Stomach smooth muscle (tissue), 2 donors: ENCODE data around the gene RASA2.

Source experiments
- H3K27ac ChIP-seq: one replicate; pipeline ENCODE4 v1.7.0; 2013; ENCODE audit warnings: mild to moderate bottlenecking, low read length, inconsistent platforms
- H3K27me3 ChIP-seq, 2 donors: one replicate each; pipeline ENCODE4 v1.7.0; 2013; ENCODE audit warnings: low read length in 2 of 2; ENCODE audit not compliant: insufficient read depth in 2 of 2, control insufficient read depth in 1 of 2
- H3K36me3 ChIP-seq, 2 donors: one replicate each; pipeline ENCODE4 v1.7.0; 2013; ENCODE audit warnings: low read length in 2 of 2; ENCODE audit not compliant: control insufficient read depth in 2 of 2, insufficient read depth in 2 of 2
- H3K4me1 ChIP-seq: one replicate; pipeline ENCODE4 v1.7.0; 2013; ENCODE audit warnings: low read length; ENCODE audit not compliant: control insufficient read depth, insufficient read depth
- H3K4me3 ChIP-seq, 2 donors: one replicate each; pipeline ENCODE4 v1.7.0; 2013; ENCODE audit warnings: low read length in 2 of 2
- H3K9ac ChIP-seq, 2 donors: one replicate each; pipeline ENCODE4 v1.7.0; 2013; ENCODE audit warnings: low read length in 2 of 2, mild to moderate bottlenecking in 1 of 2
- H3K9me3 ChIP-seq, 2 donors: one replicate each; pipeline ENCODE4 v1.7.0; 2013; ENCODE audit warnings: low read length in 2 of 2; ENCODE audit not compliant: control insufficient read depth in 2 of 2
- donor health status: healthy.
- donor health status: Pancreatic carcinoma.

The RASA2 gene

GRCh38 chr3:141644931-141645330 lies 158.1 kb downstream of the RASA2 start:
- no peaks in the 10 kb centered on the region for H3K4me1 ChIP-seq
- no peaks in the 10 kb centered on the region for H3K9me3 ChIP-seq
- no peak overlapping the region for H3K27ac ChIP-seq
- H3K27me3 ChIP-seq: no peaks in the 10 kb centered on the region
- H3K4me3 ChIP-seq: no peak overlapping the region
- no peaks in the 10 kb centered on the region for H3K36me3 ChIP-seq
- no peak overlapping the region for H3K9ac ChIP-seq

DNA sequence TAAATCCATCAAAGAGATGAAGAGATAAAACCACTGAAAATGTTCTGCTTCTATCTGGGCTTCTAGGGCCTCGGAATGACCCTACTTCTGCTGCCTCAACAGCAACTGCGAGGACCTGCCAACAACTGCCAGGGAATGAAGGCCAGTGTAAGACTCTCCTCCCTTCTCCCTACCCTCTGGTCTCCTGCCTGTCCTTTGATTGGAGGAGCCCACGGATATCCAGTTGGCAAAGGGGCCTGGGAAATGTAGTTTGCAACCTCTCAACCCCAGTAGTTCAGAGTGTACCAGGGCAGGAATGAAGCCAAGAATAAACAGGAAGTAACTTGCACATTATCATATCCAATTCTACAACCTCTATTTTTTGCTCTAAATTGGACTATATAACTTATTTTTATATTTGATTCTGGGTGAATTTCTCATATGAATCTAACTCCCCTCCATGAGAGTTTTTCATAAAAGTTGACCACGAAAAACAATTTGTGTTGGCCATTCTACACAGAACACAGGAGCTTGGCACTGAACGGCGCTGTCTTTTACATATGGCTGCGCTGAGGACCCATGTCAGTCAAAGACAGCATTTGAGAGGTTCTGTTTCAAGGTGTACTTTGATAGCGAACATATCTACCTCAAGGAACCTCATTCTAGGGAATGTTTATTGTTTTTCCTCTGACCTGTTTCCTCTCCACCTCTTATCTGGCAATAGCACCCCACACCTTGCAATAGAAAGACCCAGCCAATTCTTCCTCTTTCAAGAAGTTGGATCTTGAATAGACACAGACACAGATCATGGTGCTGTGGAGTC lies 160.1 kb downstream of the RASA2 start:
- Histone ChIP-seq H3K36me3 (no peaks in the 10 kb centered on the region), H3K4me3 (no peak overlapping the region), H3K27ac (no peak overlapping the region), H3K27me3 (no peaks in the 10 kb centered on the region), H3K4me1 (no peaks in the 10 kb centered on the region), H3K9me3 (no peaks in the 10 kb centered on the region), H3K9ac (no peak overlapping the region)

GRCh38 chr3:141647562-141647915 lies 160.7 kb downstream of the RASA2 start:
- Histone ChIP-seq H3K36me3 (no peaks in the 10 kb centered on the region), H3K27me3 (no peaks in the 10 kb centered on the region), H3K4me1 (no peaks in the 10 kb centered on the region), H3K9me3 (no peaks in the 10 kb centered on the region), H3K4me3 (no peak overlapping the region), H3K27ac (no peak overlapping the region), H3K9ac (no peak overlapping the region)

DNA sequence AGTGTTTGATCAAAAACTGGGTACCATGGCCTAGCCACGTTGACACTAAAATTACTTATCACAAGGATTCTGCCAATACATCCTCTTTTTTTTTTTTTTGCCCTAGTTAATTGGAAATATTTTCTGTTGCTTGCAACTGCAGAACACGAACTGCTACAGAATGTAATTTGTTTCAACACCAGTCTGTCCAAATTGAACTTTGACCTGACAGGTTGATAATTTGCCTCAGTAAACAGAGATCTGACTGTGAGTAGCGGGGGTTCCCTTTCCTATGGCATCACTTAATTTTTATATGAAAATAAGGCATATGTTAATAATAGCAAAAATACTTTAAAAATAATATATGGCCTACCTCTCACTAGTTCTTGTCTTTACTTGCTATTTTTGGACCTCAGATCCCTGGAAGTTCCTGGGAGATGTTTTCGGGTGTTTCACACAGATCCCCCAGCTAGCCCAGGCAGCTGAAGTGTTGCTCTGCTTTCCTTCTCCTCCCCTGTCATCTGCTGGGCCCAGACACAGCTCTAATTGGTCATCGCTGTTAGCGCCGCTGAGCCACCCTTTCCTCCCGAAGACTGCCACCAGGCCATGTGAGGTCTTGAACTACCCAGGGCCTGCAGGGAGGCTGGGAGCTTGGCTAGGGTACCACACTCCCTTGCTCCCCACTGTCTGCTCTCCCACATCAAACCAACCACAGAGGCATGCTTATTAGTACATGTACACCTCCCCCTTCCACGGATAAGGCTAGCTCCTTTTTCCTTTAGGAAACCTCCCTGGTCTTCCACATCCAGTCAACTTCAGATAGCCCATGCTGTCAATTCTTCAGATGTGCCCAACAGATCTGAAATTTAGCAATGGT lies 161.5 kb downstream of the RASA2 start:
- H3K36me3 ChIP-seq: no peaks in the 10 kb centered on the region
- H3K27me3 ChIP-seq: no peaks in the 10 kb centered on the region
- H3K4me1 ChIP-seq: no peaks in the 10 kb centered on the region
- no peak overlapping the region for H3K9ac ChIP-seq
- H3K27ac ChIP-seq: no peak overlapping the region
- no peaks in the 10 kb centered on the region for H3K9me3 ChIP-seq
- H3K4me3 ChIP-seq: no peak overlapping the region

DNA sequence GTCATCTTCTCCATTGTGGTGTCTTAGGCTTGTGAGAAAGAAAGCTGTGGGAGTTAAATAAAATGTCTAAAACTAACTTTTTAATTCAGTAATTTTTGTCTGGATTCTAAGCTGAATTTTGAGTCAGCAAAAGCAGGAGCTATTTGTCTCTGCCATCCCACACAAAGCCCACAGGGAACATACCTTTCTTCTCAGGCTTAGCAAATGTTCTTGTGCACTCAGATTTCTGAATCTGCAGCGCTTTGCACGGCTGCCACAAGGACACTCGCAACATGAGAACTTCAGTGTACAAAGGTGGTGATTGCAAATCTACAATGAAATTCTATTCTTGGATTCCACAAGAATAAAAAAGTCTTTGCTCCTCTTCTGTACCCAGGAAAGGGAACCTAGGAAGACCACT lies 163.0 kb downstream of the RASA2 start:
- H3K9me3 ChIP-seq: no peaks in the 10 kb centered on the region
- H3K9ac ChIP-seq: no peak overlapping the region
- H3K27ac ChIP-seq: no peak overlapping the region
- H3K4me3 ChIP-seq: no peak overlapping the region
- no peaks in the 10 kb centered on the region for H3K27me3 ChIP-seq
- H3K36me3 ChIP-seq: no peaks in the 10 kb centered on the region
- H3K4me1 ChIP-seq: no peaks in the 10 kb centered on the region

DNA sequence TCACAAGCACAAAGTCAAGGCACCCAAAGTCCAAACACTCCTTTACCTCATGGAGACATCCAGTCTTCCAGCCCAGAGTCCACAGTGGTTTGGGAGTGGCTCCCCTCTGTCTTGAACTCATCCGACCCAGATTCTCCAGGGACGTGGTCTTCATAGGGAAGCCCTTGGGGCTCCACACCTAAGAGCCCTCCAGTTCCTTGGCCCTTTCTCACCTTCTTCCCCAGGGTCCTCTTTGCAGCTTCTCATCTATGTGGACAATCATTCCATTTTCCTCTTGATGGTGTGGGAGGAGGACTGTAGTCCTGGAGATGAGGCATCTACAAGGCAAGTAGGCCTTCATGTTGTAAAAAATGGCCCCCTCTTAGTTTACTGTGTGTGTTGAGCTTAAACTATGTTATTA lies 164.0 kb downstream of the RASA2 start:
- no peaks in the 10 kb centered on the region for H3K27me3 ChIP-seq
- H3K4me3 ChIP-seq: no peak overlapping the region
- no peaks in the 10 kb centered on the region for H3K9me3 ChIP-seq
- no peaks in the 10 kb centered on the region for H3K36me3 ChIP-seq
- no peak overlapping the region for H3K27ac ChIP-seq
- H3K9ac ChIP-seq: no peak overlapping the region
- no peaks in the 10 kb centered on the region for H3K4me1 ChIP-seq

DNA sequence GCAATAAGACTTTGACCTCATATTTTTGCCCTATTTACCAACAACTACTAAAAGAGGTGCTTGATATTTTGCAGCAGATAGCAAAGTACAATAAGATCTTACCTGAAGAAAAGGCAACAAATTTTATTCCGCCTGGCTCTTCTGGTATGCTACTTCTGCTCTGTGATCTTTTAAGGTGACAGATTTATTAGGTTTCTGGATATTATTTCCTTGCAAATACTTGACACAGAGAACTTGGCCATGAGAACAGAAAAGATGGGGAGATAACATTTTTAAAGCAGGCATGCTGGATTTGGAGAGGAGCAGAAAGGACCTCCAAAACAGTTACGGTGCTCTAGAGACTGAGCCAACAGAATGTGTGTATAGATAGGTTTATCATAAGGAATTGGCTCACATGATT lies 164.6 kb downstream of the RASA2 start:
- H3K27ac ChIP-seq: no peak overlapping the region
- H3K4me3 ChIP-seq: no peak overlapping the region
- no peaks in the 10 kb centered on the region for H3K9me3 ChIP-seq
- H3K27me3 ChIP-seq: no peaks in the 10 kb centered on the region
- no peaks in the 10 kb centered on the region for H3K36me3 ChIP-seq
- no peak overlapping the region for H3K9ac ChIP-seq
- H3K4me1 ChIP-seq: no peaks in the 10 kb centered on the region

- no peaks in the 10 kb centered on the region for H3K9me3 ChIP-seq
- no peaks in the 10 kb centered on the region for H3K4me1 ChIP-seq
- no peaks in the 10 kb centered on the region for H3K36me3 ChIP-seq
- no peak overlapping the region for H3K4me3 ChIP-seq
- H3K27me3 ChIP-seq: peaks cover 0 to 4% of the 10 kb centered on the region in 2 donors
- no peak overlapping the region for H3K9ac ChIP-seq
- no peak overlapping the region for H3K27ac ChIP-seq
Observed at GRCh38 chr3:141652349-141652748, 165.5 kb downstream of the RASA2 start.

DNA sequence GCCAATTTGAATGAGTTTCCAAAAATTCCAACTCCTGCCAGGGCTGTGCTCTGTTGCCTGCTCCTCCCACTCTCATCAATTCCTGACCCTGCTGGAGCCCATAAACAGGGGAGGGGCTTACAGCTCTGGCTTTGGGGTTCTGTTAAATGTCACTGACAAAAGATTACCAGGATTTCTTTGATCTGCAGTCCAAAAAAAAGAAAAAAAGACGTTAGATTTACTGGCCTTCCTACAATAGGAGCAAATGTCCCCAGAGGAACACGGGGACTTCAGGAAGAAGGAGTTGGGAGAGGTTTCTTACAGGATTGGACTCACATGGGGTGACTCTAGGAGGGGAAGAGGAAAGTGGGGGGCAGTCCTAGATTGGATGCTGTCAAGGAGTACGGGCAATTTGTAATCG lies 167.0 kb downstream of the RASA2 start:
- Histone ChIP-seq H3K27me3 (peaks cover 0 to 10% of the 10 kb centered on the region in 2 donors), H3K4me1 (no peaks in the 10 kb centered on the region), H3K4me3 (no peak overlapping the region), H3K9ac (no peak overlapping the region), H3K36me3 (no peaks in the 10 kb centered on the region), H3K9me3 (no peaks in the 10 kb centered on the region), H3K27ac (no peak overlapping the region)

GRCh38 chr3:141655801-141656200 lies 169.0 kb downstream of the RASA2 start:
- Histone ChIP-seq H3K36me3 (no peaks in the 10 kb centered on the region), H3K27ac (no peak overlapping the region), H3K27me3 (peaks cover 0 to 12% of the 10 kb centered on the region in 2 donors), H3K9me3 (no peaks in the 10 kb centered on the region), H3K4me1 (peaks cover 13% of the 10 kb centered on the region), H3K4me3 (no peak overlapping the region), H3K9ac (no peak overlapping the region)

GRCh38 chr3:141656771-141657170 lies 169.9 kb downstream of the RASA2 start:
- H3K36me3 ChIP-seq: no peaks in the 10 kb centered on the region
- no peak overlapping the region for H3K9ac ChIP-seq
- peaks cover 15% of the 10 kb centered on the region for H3K4me1 ChIP-seq
- H3K4me3 ChIP-seq: no peak overlapping the region
- H3K27me3 ChIP-seq: peaks cover 0 to 12% of the 10 kb centered on the region in 2 donors
- H3K27ac ChIP-seq: no peak overlapping the region
- no peaks in the 10 kb centered on the region for H3K9me3 ChIP-seq
